Lower leg skin (tissue), 3 donors: ENCODE results near the gene RNF213.

Experiments
- POLR2A ChIP-seq, 2 donors: fragments of 450-650 bp; IDR thresholded peaks; one replicate each; pipeline ENCODE4 v1.6.1; 2016 to 2017; ENCODE audit warnings: antibody characterized with exemption in 2 of 2, mild to moderate bottlenecking in 1 of 2, moderate library complexity in 1 of 2
- TF ChIP-seq, protein P1 (sequence below), 3 donors: fragments of 450-650 bp; IDR thresholded peaks; one replicate each; pipeline ENCODE4 v1.5.1; 2016; ENCODE audit warnings: antibody characterized with exemption in 3 of 3, mild to moderate bottlenecking in 3 of 3, moderate library complexity in 2 of 3

DNA sequence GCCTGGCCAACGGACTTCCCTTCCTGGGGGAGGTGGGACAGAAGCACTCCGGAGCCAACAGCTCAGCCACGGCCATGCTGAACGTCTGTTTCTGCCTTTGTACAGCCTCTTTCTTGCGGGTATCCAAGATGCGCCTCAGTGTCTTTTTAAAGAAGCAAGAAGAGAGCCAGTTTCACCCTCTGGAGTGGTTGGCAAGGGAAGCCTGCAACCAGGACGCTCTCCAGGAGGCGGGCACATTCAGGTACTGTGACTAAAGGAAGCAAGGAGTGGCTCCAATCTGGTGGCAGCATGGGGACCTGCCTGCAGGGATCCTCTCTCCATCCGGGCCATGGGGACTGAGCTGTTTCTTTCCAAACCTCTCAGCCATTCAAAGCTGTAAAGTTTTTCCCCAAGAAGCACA, 93.7 kb downstream of the RNF213 start:
- TF ChIP-seq, protein P1, sequence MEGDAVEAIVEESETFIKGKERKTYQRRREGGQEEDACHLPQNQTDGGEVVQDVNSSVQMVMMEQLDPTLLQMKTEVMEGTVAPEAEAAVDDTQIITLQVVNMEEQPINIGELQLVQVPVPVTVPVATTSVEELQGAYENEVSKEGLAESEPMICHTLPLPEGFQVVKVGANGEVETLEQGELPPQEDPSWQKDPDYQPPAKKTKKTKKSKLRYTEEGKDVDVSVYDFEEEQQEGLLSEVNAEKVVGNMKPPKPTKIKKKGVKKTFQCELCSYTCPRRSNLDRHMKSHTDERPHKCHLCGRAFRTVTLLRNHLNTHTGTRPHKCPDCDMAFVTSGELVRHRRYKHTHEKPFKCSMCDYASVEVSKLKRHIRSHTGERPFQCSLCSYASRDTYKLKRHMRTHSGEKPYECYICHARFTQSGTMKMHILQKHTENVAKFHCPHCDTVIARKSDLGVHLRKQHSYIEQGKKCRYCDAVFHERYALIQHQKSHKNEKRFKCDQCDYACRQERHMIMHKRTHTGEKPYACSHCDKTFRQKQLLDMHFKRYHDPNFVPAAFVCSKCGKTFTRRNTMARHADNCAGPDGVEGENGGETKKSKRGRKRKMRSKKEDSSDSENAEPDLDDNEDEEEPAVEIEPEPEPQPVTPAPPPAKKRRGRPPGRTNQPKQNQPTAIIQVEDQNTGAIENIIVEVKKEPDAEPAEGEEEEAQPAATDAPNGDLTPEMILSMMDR (IDR thresholded peaks at IDR 0.05): no peak
- no peak for TF ChIP-seq POLR2A (IDR thresholded peaks at IDR 0.05)
